ENCODE results near the gene TEDC2. TPM values are rescaled to one million over a fixed set of nuclear protein-coding genes. Genes with fewer than 3 reads are reported as not detected.

TEDC2 gene
- total and polyA plus RNA-seq, 2 of the 8 experiments (the other 6 are each of a cell fraction or from before 2014, with no cell fraction given): 54.6 to 55.6 TPM

- Histone ChIP-seq H3K23me2 (ENCODE audit: low read depth, low read length) (peaks cover 4% of the 10 kb centered on the region; the same call in 1 of the 2 replicates), H3K27me3 (replicated peaks in 1 of 4; ENCODE audit: control insufficient read depth in 3 of 4, extremely low read depth in 1 of 4, insufficient read depth in 3 of 4, low read length in 3 of 4) (peaks cover 0 to 3% (median 0%) of the 10 kb centered on the region in 4 experiments; a peak in 2 of 7 replicates), H2BK12ac (ENCODE audit: low read depth, low read length) (no peak overlapping the region), H2BK120ac (replicated peaks; ENCODE audit: low read depth, low read length) (no peak overlapping the region), H3K4ac (replicated peaks; ENCODE audit: insufficient read length, low read depth, low read length) (no peak overlapping the region), H3K4me2 (ENCODE audit: insufficient read depth in 1 of 2, low read depth in 2 of 2, low read length in 2 of 2) (no peak overlapping the region), H3K36me3 (ENCODE audit: control insufficient read depth in 2 of 4, insufficient read depth in 4 of 4, low read length in 3 of 4) (no peaks in the 10 kb centered on the region), H3K4me3 (ENCODE audit: extremely low read depth in 1 of 4, insufficient read depth in 2 of 4, low read depth in 3 of 4, low read length in 4 of 4) (no peak overlapping the region), H2BK5ac (ENCODE audit: low read depth, low read length) (no peak overlapping the region), H4K20me1 (replicated peaks in 1 of 2; ENCODE audit: control insufficient read depth in 1 of 2, insufficient read depth in 2 of 2, low read length in 2 of 2) (no peaks in the 10 kb centered on the region), H2BK15ac (ENCODE audit: low read length) (no peak overlapping the region), H4K91ac (replicated peaks; ENCODE audit: insufficient read length, low read length) (no peak overlapping the region), H3K9ac (replicated peaks in 1 of 4; ENCODE audit: extremely low read depth in 1 of 4, low read depth in 3 of 4, low read length in 3 of 4) (no peak overlapping the region), H4K5ac (ENCODE audit: insufficient read length, low read depth, low read length) (no peak overlapping the region), H4K8ac (ENCODE audit: extremely low read depth, insufficient read depth, low read length) (no peak overlapping the region), H3K79me1 (ENCODE audit: low read depth, low read length) (peaks cover 2% of the 10 kb centered on the region; the same call in 1 of the 2 replicates), H3K14ac (ENCODE audit: insufficient read length) (no peak overlapping the region), H2AK5ac (ENCODE audit: low read depth, low read length) (no peak overlapping the region), H3K27ac (ENCODE audit: low read depth, low read length) (no peak overlapping the region), H3K9me3 (ENCODE audit: insufficient read depth in 2 of 2, low read depth in 1 of 2, low read length in 1 of 2) (no peaks in the 10 kb centered on the region), H3K79me2 (ENCODE audit: control insufficient read depth in 1 of 2, insufficient read depth in 2 of 2, low read length in 2 of 2) (no peaks in the 10 kb centered on the region), H3K4me1 (replicated peaks in 1 of 4; ENCODE audit: control insufficient read depth in 3 of 4, insufficient read depth in 4 of 4, low read length in 3 of 4) (peaks cover 4 to 21% (median 18%) of the 10 kb centered on the region in 4 experiments), H3K23ac (ENCODE audit: insufficient read length) (no peak overlapping the region), H3K56ac (replicated peaks; ENCODE audit: insufficient read length, low read depth, low read length) (no peak overlapping the region), H2BK20ac (ENCODE audit: low read length) (no peak overlapping the region), H2AFZ (ENCODE audit: low read length) (no peak overlapping the region), H3K18ac (ENCODE audit: extremely low read depth, low read length) (no peak overlapping the region)
- no peak for TF ChIP-seq TCF12 (IDR thresholded peaks at IDR 0.05; ENCODE audit: low read depth, low read length)
- peak in 2 of 3 experiments; percentile 25 to 28; a peak in 2 of 4 replicates for TF ChIP-seq CTCF (IDR thresholded peaks at IDR 0.05; ENCODE audit: control extremely low read depth in 1 of 3, insufficient read depth in 1 of 3, low read depth in 1 of 3, low read length in 3 of 3)
- no peak for DNase-seq (ENCODE audit: low read depth in 1 of 2, low spot score in 2 of 2)
- FAIRE-seq: no peak
- ChIA-PET CTCF (ENCODE audit: partially characterized antibody) (interaction anchor here (1.0 to 3.7 kb wide), 2 partner anchors 8 to 10 kb away, joined by 3 to 24 read pairs; no protein-coding TSS in a partner anchor), POLR2A (ENCODE audit: partially characterized antibody) (interaction anchor here (0.9 to 1.9 kb wide), 3 partner anchors 42 to 309 kb away, joined by 3 to 4 read pairs (median 3); no protein-coding TSS in a partner anchor)
- 93% methylated on average over 15 of the region's 18 CpGs; no CpG with 5 or more reads in 1 of the 2 experiments for WGBS, 2 experiments (ENCODE audit: extremely low coverage in 1 of 2, insufficient coverage in 1 of 2, insufficient read length in 1 of 2, insufficient replicate concordance in 2 of 2, low coverage in 1 of 2, low lambda C conversion rate in 2 of 2, missing lambda C conversion rate in 1 of 2)
Measured at GRCh38 chr16:2508722-2509400, 49.0 kb downstream of the TEDC2 start.
